ENCODE measurements around the gene SHMT2. TPM values are rescaled to one million over a fixed set of nuclear protein-coding genes. Genes with fewer than 3 reads are reported as not detected.

The SHMT2 gene
- total RNA-seq, 1 experiment from 2014 or later, result 421 TPM

DNA sequence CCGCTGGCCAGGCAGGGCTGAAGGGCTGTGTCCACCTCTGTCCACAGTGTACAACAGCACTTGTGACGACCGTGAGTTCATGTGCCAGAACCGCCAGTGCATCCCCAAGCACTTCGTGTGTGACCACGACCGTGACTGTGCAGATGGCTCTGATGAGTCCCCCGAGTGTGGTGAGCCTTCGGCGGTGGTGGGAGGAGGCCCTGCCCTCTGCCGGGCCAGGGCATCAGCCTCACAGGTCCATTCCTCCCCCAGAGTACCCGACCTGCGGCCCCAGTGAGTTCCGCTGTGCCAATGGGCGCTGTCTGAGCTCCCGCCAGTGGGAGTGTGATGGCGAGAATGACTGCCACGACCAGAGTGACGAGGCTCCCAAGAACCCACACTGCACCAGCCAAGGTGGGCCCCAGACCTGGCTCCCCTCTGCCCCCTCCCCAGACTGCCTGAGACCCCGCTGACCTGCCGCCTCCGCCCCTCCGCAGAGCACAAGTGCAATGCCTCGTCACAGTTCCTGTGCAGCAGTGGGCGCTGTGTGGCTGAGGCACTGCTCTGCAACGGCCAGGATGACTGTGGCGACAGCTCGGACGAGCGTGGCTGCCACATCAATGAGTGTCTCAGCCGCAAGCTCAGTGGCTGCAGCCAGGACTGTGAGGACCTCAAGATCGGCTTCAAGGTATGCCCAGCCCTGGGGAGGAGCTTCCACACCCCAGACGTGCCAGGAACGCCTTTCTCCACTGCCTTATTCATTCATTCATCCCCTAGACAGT is 33.7 kb upstream of the SHMT2 start:
- TF ChIP-seq, protein P1, sequence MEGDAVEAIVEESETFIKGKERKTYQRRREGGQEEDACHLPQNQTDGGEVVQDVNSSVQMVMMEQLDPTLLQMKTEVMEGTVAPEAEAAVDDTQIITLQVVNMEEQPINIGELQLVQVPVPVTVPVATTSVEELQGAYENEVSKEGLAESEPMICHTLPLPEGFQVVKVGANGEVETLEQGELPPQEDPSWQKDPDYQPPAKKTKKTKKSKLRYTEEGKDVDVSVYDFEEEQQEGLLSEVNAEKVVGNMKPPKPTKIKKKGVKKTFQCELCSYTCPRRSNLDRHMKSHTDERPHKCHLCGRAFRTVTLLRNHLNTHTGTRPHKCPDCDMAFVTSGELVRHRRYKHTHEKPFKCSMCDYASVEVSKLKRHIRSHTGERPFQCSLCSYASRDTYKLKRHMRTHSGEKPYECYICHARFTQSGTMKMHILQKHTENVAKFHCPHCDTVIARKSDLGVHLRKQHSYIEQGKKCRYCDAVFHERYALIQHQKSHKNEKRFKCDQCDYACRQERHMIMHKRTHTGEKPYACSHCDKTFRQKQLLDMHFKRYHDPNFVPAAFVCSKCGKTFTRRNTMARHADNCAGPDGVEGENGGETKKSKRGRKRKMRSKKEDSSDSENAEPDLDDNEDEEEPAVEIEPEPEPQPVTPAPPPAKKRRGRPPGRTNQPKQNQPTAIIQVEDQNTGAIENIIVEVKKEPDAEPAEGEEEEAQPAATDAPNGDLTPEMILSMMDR (IDR thresholded peaks at IDR 0.05; ENCODE audit: unreplicated experiment), result no peak
- Mint-ChIP-seq H3K27ac (ENCODE audit: low read depth, unreplicated experiment) (no peak overlapping the region), H3K4me1 (ENCODE audit: insufficient read depth, unreplicated experiment) (no peaks in the 10 kb centered on the region), H3K36me3 (ENCODE audit: insufficient read depth, unreplicated experiment) (peaks cover 19% of the 10 kb centered on the region), H3K9me3 (ENCODE audit: unreplicated experiment) (no peaks in the 10 kb centered on the region), H3K27me3 (ENCODE audit: insufficient read depth, unreplicated experiment) (no peaks in the 10 kb centered on the region), H3K4me3 (ENCODE audit: unreplicated experiment) (no peak overlapping the region)
- BruUV-seq (replicated peaks), result no TSS peak
- CTCF ChIA-PET, result interaction anchor here (0.7 kb wide), 1 partner anchor 72 kb away, joined by 3 read pairs; no protein-coding TSS in a partner anchor
- POLR2A ChIA-PET, result no interaction called here
- DNase-seq (ENCODE audit: unreplicated experiment), result no peak
- intact Hi-C loops (cut with micrococcal nuclease), result no loop called here

DNA sequence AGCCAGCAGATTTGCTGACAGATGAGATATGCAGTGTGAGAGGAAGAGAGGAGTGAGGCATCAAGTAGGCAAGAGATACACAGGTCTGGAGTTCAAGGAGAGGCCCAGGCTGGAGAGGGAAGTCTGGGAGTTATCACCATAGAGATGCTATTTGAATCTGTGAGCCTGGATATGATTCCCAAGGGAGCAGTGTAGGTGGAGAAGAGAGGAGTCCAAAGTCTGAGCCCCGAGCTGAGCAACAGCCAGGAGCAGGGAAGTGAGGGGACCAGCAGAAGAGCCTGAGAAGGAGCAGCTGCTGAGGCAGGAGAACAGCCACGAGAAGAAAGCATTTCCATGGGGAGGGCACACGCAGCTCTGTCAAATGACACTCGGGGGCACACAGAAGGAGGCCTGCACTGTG is 33.1 kb upstream of the SHMT2 start:
- CTCF ChIA-PET, result interaction anchor here (0.7 kb wide), 2 partner anchors 72 to 127 kb away, joined by 3 read pairs; no protein-coding TSS in a partner anchor
- intact Hi-C loops (cut with micrococcal nuclease), result no loop called here
- peaks cover 26% of the 10 kb centered on the region for H3K36me3 Mint-ChIP-seq (ENCODE audit: insufficient read depth, unreplicated experiment)

DNA sequence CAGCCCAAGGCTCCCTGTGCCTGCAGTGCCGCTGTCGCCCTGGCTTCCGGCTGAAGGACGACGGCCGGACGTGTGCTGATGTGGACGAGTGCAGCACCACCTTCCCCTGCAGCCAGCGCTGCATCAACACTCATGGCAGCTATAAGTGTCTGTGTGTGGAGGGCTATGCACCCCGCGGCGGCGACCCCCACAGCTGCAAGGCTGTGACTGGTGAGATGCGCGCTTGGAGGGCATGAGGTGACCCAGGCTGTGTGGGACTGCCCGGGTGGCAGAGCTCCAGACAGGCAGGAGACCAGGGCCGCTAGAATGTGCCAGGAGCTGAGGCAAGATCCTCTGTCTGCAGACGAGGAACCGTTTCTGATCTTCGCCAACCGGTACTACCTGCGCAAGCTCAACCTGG is 32.6 kb upstream of the SHMT2 start:
- no peak overlapping the region for H3K4me3 Mint-ChIP-seq (ENCODE audit: unreplicated experiment)

More for the DNA sequence above, 33.1 kb upstream of the SHMT2 start:
- TF ChIP-seq, protein P1 (IDR thresholded peaks at IDR 0.05; ENCODE audit: unreplicated experiment), result no peak
- no peaks in the 10 kb centered on the region for H3K27me3 Mint-ChIP-seq (ENCODE audit: insufficient read depth, unreplicated experiment)
- no peaks in the 10 kb centered on the region for H3K4me1 Mint-ChIP-seq (ENCODE audit: insufficient read depth, unreplicated experiment)
- POLR2A ChIA-PET, result no interaction called here
- no peaks in the 10 kb centered on the region for H3K9me3 Mint-ChIP-seq (ENCODE audit: unreplicated experiment)
- H3K4me3 Mint-ChIP-seq (ENCODE audit: unreplicated experiment), result no peak overlapping the region
- no TSS peak for BruUV-seq (replicated peaks)
- DNase-seq (ENCODE audit: unreplicated experiment), result no peak
- no peak overlapping the region for H3K27ac Mint-ChIP-seq (ENCODE audit: low read depth, unreplicated experiment)

DNA sequence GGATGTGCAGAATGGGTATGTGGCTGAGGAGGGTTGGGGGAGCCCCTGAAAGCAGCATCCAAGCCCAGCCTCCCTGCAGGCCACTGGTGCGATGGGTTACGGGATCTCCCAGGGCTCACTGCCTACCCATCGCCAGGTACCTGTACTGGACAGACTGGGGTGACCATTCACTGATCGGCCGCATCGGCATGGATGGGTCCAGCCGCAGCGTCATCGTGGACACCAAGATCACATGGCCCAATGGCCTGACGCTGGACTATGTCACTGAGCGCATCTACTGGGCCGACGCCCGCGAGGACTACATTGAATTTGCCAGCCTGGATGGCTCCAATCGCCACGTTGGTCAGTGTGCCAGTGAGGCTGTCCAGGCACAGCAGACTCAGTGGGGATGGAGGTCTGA is 31.2 kb upstream of the SHMT2 start:
- Mint-ChIP-seq H3K9me3 (ENCODE audit: unreplicated experiment) (no peaks in the 10 kb centered on the region), H3K27me3 (ENCODE audit: insufficient read depth, unreplicated experiment) (no peaks in the 10 kb centered on the region), H3K36me3 (ENCODE audit: insufficient read depth, unreplicated experiment) (peaks cover 32% of the 10 kb centered on the region), H3K4me3 (ENCODE audit: unreplicated experiment) (no peak overlapping the region), H3K27ac (ENCODE audit: low read depth, unreplicated experiment) (no peak overlapping the region), H3K4me1 (ENCODE audit: insufficient read depth, unreplicated experiment) (no peaks in the 10 kb centered on the region)
- DNase-seq (ENCODE audit: unreplicated experiment), result no peak
- BruUV-seq (replicated peaks), result no TSS peak
- ChIA-PET CTCF (interaction anchor here (0.6 to 1.7 kb wide), 7 partner anchors 11 to 252 kb away, joined by 3 to 5 read pairs (median 3); no protein-coding TSS in a partner anchor), POLR2A (no interaction called here)
- TF ChIP-seq, protein P1 (IDR thresholded peaks at IDR 0.05; ENCODE audit: unreplicated experiment), result no peak
- intact Hi-C loops (cut with micrococcal nuclease), result no loop called here

More for the DNA sequence above, 32.6 kb upstream of the SHMT2 start:
- TF ChIP-seq, protein P1 (IDR thresholded peaks at IDR 0.05; ENCODE audit: unreplicated experiment), result no peak
- H3K9me3 Mint-ChIP-seq (ENCODE audit: unreplicated experiment), result no peaks in the 10 kb centered on the region
- no TSS peak for BruUV-seq (replicated peaks)
- H3K36me3 Mint-ChIP-seq (ENCODE audit: insufficient read depth, unreplicated experiment), result peaks cover 31% of the 10 kb centered on the region
- no peak overlapping the region for H3K27ac Mint-ChIP-seq (ENCODE audit: low read depth, unreplicated experiment)
- DNase-seq (ENCODE audit: unreplicated experiment), result no peak
- CTCF ChIA-PET, result interaction anchor here (0.7 to 1.7 kb wide), 3 partner anchors 9 to 128 kb away, joined by 3 to 5 read pairs (median 3); no protein-coding TSS in a partner anchor
- H3K4me1 Mint-ChIP-seq (ENCODE audit: insufficient read depth, unreplicated experiment), result no peaks in the 10 kb centered on the region
- H3K27me3 Mint-ChIP-seq (ENCODE audit: insufficient read depth, unreplicated experiment), result no peaks in the 10 kb centered on the region
- intact Hi-C loops (cut with micrococcal nuclease), result no loop called here
- POLR2A ChIA-PET, result no interaction called here
